Vagina (tissue), 2 donors: ENCODE measurements around the gene F2RL1.

ENCODE experiments used
- CTCF ChIP-seq, 3 experiments: fragments of 450-650 bp in 2 of 3; fragments of 200-600 bp in 1 of 3; sonication (generic) in 1 of 3; IDR thresholded peaks; one replicate each; pipeline ENCODE4 v1.5.1; 2017 to 2019; ENCODE audit warnings: antibody characterized with exemption in 3 of 3, mild to moderate bottlenecking in 2 of 3, moderate library complexity in 2 of 3
- POLR2A ChIP-seq, 2 donors: fragments of 450-650 bp; IDR thresholded peaks; one replicate each; pipeline ENCODE4 v1.6.1; 2017; ENCODE audit warnings: antibody characterized with exemption in 2 of 2, mild to moderate bottlenecking in 2 of 2, moderate library complexity in 2 of 2
- POLR2AphosphoS5 ChIP-seq, 2 donors: sonication (generic); formaldehyde crosslinking; IDR thresholded peaks; one replicate each; pipeline ENCODE4 v1.9.0; 2017; ENCODE audit warnings: antibody characterized with exemption in 2 of 2, mild to moderate bottlenecking in 2 of 2, low read depth in 1 of 2; ENCODE audit not compliant: insufficient read depth in 1 of 2

- TF ChIP-seq CTCF (IDR thresholded peaks at IDR 0.05) (no peak), POLR2A (IDR thresholded peaks at IDR 0.05) (no peak), POLR2AphosphoS5 (IDR thresholded peaks at IDR 0.05; ENCODE audit: insufficient read depth in 1 of 2, low read depth in 1 of 2) (no peak)
Measured at GRCh38 chr5:76775921-76776320, 42.9 kb upstream of the F2RL1 start.
